ENCODE data around the gene MYO1B.

DNA sequence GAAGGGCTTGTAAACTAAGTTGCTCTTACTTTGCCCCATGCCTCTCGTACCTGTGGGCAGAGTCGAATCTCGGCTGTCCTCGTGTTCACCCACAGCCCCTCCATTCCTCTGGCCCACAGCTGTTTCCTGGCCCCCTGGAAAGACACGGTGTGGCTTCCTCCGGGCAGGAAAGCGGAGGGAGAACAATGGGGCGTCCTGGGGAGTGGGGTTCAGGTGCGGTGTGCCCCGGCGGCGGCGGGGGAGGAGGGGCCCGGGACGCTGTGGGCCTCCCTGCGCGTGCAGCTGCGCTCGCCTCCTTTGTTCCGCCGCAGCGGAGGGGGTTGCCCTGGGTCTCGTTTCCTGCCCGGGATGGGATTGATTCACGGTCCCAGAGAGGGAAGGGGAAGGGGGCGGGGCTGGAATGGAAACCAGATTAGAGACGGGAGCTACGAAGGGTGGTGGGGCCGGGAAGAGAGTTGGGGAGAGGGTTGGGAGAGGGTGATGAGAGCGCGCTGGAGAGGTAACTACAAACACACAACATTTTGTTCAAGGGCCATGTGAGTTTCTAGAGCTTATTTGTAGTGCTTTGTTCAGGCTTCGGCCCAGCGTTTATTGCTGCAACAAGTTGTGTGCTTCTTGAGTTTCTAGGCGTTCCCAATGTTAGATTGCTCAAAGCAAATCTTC is 796 bp downstream of the MYO1B start:
- TF ChIP-seq POLR2A (IDR thresholded peaks at IDR 0.05; ENCODE audit: low read depth, low read length): no peak
- no peak for TF ChIP-seq TAF1 (IDR thresholded peaks at IDR 0.05; ENCODE audit: borderline replicate concordance, low read depth, low read length)
- no peak for TF ChIP-seq POLR2AphosphoS5 (IDR thresholded peaks at IDR 0.05; ENCODE audit: low read depth, low read length)

Measured in GM12892 (cell line).